Esophagus mucosa (tissue), 1 donor: ENCODE measurements around the gene MPPED1. TPM values are rescaled to one million over a fixed set of nuclear protein-coding genes. Genes with fewer than 3 reads are reported as not detected.

Experiments
- ATAC-seq: fragments of 200-7000 bp; cut with Tn5 transposase; one replicate; pipeline ENCODE4 v1.9.1; 2020
- total RNA-seq: library from RNA; stranded (reverse); gene quantifications from one replicate; pipeline ENCODE4 v1.2.4, GENCODE V29; 2023
- donor health status: DM: yes; HTN: yes; CAD: no.

The MPPED1 gene, protein sequence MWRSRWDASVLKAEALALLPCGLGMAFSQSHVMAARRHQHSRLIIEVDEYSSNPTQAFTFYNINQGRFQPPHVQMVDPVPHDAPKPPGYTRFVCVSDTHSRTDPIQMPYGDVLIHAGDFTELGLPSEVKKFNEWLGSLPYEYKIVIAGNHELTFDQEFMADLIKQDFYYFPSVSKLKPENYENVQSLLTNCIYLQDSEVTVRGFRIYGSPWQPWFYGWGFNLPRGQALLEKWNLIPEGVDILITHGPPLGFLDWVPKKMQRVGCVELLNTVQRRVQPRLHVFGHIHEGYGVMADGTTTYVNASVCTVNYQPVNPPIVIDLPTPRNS
- total RNA-seq, result not detected

DNA sequence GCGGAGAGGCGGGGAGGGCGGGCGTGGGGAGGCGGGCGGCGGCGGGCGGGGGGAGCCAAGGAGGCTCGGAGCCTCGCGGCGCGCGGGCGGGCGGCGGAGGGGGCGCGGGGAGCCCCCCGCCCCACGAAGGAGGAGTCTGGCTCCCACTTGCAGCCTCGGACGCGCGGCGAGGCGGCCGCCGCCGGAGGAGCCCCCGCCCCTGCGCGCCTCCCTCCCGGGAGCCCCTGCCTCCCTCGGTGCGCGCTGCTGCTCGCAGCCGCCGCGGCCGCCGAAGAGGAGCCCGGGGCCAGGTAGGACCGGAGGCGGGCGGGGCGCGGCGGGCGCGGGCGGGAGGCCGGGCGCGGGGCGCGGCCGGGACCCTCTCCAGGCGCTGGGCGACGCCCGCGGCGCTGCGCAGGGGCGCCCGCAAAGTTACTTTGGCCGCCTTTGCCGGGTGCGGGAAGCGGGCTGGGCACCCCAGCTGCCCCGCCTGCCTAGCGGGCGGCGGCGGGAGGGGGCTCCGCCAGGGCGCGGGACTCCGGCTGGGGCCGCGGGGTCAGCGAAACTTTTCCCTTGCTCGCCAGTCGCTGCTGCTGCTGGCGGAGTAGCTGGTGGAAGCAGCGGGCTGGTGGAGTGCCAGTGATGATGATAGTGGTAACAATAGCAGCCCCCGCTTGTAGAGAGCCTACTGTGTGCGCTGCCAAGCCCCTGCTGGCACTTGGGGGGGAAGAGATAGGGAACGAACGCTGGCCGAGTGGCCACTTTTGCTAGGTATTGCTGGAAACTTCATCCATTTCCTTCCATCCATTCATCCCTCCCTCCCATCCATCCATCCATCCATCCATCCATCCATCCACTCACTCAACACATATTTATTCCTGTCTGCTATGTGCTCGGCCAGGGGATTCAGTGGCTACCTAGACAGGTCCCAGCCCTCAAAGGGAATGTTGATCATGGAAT lies at the start of gene MPPED1:
Gene MPPED1, plus strand, starts transcription at position 146 of the 939 bp plus-strand sequence. CDS start 12,972 bp downstream, outside the sequence.
- ATAC-seq, result no peak

DNA sequence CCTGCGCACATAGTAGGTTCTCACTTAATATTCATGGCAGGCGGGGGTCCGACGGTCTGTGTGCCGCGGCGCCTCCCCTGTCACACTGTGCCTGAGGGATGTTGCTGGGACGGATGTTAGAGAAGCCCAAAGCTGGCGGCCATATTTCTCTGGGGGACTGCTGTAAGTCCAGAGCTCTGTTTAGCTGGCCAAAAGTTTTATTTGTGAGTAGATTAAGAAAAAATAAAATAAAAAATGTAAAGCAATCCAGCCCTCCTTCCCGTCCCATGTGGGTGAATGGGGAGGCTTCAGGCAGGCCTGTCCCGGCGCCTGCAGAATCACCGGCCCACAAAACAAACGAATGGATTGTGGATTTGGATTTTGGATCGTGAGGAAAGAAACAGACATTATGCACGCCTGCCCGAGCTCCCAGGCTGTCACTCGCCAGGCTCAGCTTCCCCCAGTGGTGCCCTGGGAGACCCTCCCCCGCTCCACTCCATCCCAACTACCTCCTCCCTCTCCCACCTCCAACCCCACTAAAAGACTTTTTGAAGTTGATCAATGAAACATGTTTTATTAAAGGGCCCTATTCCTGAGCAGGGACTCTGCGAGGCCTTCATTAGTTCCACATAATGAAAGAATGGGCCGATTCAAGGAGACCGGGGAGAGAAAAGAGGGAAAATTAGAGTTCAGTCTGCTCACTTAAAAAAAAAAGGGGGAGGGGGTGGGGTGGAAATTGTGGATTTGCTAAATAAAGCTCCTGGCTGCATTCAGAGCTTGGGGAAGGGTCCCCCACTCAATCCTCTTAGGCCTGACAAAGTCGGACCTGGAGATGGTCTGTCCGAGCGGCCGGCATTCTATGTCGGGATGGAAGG lies 48.3 kb upstream of the MPPED1 start:
- no peak for ATAC-seq

DNA sequence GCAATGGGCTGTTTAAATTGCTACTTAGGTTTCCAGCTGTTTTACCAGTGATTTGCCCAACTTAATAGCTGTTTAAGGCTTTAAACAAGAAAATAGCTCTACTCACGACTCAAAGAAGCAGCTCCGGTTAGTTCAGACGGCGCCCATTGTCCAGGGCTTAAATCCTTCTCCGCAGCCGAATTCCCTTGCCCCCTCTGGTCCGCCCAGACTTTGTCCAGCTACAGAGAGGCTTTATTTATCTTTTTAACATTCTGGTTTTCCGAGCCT lies 47.7 kb upstream of the MPPED1 start:
- ATAC-seq, result no peak

DNA sequence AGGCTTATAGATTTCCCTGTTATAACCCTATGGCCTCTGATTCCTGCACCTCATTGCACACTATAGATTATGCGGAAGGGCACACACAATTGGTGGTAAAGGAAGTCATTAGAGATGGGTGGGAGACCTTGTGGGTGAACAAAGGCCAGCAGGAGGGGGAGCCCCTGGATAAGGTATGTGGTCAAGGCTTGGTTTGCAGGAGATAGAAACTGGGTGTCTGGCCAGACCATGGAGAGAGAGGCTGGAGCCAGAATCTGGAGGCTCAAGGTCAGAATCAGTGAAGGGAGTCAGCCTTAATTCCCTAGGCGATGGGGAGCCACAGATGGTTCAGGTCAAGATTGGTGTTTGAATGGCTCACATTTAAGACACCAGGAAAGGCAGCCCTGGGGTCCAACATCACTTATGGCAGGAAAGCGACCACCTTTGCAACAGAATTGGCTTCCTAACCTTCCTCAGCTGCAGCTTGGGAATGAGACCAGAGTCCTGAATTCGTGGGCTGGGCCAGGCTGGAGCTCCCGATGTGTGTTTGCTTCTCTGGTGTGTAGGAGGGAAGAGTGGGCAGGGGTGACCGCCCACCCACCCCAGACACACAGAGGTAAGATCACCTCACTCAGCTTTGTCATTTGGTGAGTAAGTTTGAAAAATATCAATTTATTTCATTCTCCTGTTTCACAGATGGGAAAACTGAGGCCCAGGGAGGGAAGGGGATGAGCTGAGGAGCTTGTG lies 45.9 kb upstream of the MPPED1 start:
- no peak for ATAC-seq

DNA sequence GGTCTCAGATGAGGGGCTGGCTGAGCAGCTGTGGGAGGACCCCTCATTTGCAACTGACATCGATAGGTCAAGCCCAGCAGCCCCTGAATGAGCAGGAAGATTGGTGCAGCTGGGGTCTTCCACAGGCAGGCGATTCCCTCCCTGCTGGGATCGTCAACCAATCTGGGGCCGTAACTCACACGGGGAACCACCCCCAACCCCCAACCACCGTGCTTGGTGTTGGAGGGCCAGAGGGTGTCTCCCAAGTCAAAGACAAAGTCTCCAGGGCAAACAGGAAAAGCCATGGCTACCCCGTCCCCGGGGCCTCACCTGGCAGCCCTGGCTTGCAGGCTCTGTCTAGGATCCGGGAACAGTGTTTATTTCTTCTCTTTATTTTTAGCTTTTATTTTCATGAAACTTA lies 41.8 kb upstream of the MPPED1 start:
- no peak for ATAC-seq

DNA sequence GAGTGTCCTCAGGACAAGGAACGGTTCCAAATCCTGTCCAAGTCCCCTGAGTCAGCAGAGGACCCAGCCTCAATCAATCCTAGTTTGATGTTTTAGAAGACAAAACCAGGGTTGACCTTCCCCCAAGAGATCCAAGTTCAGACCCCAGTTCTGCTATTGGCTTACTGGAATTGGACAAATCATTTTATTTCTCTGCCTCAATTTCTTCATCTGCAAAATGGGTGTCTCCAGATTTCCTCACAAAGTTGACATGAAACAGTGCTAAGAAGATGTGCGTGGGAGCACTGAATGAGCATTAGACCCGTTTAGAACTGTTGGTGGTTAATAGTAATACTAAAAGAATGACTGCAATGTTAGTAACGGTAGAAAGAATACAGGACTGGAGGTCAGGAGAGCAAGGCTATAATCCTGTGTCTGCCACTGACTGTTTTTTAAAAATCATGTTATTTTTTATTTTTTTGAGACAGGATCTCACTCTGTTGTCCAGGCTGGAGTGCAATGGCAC lies 35.8 kb upstream of the MPPED1 start:
- ATAC-seq, result no peak

DNA sequence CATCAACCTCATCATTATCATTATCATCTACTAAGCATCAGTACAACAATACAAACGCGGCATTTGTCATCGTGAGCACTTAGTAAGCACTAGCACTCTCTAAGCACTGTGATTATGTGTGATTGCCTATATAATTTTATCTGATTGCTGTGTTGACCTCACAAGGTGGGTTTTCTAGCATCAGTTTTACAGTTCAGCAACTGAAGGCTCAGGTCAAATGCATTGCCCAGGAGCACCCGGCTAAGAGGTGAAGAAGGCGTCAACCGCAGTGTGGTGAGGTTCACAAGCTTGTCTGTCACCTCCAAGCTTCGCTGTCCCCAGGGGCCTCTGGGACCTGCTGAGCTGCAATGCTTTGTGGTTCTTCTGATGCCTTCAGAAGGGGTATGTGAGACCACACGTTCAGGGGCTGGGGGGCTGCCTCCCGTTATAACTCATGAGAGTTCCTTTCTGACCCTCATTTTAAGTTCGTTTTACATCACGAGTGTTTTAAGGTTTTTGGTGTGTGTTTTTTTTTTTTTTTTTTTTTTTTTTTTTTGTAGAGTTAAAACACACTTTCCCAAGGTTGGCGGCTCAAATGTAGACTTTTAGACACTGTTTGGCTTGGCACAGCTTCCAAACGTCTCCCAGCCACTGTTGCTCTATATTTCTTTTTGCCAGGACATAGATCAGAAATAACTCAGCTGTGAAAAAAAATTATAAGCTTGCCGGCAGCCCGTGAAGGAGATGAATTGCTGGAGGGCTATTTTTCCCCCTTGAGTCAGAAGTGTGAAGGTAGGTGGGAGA lies 34.9 kb upstream of the MPPED1 start:
- ATAC-seq, result no peak

DNA sequence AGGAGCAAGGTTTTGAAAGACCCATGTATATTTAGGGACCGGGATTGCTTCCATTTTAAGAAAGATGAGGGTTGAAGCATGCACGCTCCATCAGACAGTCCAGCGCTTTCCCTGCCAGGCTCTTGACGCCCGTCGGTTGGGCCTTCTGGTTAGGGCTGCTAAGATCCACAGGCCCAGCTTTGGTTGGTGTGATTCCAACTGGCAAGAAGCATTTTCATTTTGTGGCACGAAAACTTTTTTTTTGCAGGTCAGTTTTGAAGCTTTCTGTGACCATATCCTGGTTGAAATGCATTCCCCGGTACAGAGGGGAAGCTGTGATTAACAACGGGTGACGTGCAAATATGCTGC lies 34.3 kb upstream of the MPPED1 start:
- no peak for ATAC-seq

DNA sequence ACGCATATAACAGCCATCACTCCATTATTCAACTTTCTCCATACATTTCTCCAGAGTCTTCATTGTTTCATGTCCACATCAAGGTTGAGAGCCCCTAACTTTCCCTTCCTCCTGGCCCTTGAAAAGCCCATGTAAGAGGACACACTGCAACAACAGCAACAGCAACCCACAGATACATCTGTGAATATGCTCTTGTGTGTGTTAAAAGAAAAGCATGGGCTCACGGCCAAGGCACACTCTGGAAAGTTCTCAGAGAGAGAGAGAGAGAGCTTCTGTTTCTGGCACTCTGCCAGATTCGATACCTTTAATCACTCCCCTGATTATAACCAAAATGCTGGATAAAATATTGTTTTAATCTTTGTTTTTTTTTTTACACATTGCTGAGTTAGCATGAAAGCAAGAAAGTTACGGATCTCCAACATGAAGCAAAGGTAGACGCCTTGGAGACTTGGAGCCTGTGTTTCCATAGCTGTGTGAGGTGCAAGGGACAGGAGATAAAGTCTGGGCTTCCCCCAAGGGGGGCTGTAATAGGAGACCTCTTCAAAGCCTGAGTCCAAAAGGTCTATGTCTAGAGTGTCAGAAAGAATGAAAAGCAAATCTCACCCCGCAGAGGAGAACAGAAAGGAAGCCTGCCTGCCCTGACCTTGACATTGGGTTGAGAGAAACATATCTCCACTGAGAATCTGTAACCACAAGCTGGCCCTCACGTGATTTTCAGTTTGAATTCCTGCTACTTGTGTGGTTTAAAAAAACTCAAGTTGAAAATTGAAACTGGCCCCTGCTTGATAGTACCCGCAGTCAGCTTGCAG lies 33.7 kb upstream of the MPPED1 start:
- ATAC-seq, result no peak

DNA sequence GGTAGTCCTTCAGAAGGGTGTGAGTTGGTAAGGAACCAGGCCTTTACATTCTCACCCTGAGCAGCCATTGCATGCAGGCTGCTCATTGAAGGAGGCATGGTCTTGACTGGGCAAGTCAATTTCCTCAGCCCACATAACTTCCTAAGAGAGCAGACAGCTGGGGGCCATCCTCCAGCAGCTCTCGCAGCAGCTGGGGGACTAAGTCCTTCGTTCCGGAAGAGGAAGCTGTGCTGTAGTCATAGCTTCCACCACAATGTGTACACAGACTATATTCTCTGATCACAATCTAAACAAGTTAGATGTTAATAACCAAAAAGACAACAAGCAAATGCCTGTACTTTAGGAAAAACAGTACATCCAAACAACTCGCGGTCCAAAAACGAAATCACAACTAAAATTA lies 30.1 kb upstream of the MPPED1 start:
- ATAC-seq, result no peak

DNA sequence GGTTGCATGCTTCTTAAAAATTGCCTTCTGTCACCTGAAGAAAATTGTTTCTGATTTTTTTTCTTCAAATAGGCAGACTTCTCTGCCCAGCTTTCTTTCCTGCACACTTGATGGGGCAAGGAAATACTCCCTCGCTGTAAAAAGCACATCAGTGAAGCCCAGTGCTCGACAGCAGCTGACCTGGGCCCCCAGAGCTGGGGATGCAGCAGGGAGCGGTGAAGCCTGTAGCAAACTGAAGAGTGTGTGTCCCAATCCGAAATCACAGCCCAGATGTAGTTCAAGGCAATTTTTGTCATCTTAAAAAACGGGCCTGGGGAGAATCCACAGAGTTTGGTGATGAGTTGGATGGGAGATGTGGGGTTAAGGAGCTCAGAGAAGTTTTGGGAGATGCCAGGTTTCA lies 27.0 kb upstream of the MPPED1 start:
- ATAC-seq, result no peak

DNA sequence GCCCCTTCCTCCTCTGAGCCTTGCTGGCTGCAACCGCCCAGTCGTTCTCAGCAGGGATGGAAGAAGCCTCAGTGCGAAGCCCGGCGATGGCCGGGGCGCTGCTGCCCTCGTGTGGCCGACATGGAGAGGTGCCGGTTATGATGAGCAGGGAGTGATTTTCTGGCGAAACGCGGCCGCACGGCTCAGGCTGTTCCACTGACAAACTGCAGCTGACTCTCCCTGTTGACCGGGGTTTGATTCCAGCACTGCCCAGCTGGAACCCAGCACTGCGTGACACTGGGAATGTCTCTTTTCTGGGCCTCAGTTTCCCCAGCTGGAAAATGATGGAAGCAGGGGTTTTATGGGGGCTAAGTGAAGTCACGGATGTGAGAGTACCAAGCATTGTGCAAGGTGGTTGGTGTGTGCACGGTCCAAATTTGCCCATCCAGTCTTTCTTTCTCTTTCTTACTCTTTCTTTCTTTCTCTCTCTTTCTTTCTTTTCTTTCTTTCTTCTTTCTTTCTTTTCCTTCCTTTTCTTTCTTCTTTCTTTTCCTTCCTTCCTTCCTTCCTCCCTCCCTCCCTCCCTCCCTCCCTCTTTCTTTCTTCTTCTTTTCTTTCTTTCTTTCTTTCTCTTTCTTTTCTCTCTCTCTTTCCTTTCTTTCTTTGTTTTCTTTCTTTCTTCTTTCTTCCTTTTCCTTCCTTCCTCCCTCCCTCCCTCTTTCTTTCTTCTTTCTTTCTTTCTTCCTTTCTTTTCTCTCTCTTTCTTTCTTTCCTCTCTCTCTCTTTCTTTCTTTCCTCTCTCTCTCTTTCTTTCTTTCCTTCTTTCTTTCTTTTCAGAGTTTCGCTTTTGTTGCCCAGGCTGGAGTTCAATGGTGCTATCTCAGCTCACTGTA lies 25.8 kb upstream of the MPPED1 start:
- ATAC-seq, result peak; percentile 92

DNA sequence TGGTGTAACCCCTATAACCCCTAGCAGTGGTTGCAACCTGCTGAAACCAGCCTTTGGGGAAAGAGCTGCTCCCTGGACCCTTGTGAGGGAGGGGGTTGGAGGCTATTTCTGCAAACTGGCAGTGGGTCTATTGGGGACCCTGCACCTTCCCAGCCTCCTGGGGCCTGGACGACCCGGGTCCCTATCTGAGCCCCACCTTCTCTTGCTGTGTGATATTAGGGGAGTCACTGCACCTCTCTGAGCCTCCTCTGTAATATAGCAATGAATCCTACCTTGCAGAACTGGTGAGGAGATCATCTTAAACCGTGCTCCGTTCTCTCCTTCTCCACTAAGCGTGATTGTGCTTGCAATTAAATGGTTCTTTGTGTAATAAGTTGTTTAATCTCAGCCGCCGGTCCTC lies 24.0 kb upstream of the MPPED1 start:
- ATAC-seq, result no peak

DNA sequence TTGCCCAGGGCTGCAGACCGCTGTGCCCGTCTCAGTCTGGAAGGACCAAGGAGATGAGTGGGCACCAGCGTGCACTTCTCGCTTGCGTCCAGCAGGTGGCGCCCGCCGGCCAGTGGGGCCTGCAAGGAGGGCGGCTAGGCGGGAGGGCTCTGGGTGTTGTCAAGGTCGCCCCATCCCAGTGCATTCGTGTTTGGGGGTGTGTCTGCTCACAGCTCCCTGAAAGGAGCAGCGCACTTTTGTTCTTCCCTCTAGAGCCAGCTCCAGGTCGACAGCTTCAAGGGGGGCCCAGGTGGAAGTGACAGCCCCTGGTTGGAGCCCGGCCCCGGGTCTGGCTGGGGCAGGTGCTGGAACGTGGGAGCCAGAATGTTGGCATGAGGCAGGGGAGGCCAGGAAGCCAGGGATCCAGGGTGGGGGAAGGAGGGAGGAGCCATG lies 23.4 kb upstream of the MPPED1 start:
- peak; percentile 67 for ATAC-seq

DNA sequence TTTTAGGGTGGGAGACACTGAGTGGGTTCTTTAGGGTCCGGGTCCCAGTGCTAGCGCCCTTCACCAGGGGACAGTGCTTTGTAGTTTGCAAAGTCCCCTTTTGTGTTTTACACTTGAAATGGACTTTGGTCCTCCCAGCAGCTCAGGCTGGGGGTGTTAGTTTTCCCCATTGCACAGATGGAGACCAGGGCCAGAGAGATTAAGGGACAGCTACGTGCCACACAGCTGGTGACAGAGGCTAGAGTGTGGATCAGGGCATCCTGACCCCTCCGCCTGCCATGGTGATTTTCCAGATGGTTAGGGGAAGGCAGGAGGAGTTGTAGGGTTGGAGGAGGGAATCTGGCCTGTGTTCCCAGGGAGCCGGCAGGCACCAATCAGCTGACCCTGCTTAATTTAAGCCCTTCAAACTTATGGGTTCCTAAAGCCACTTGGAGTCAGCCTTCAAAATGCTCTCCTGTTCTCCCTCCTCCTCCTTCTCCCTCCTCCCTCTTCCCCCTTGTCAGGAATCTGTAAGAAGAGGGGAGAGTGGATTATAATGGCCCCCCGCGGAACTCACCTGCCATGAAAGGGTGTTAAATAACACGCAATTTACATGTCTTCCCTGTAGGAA lies 22.5 kb upstream of the MPPED1 start:
- ATAC-seq, result no peak

DNA sequence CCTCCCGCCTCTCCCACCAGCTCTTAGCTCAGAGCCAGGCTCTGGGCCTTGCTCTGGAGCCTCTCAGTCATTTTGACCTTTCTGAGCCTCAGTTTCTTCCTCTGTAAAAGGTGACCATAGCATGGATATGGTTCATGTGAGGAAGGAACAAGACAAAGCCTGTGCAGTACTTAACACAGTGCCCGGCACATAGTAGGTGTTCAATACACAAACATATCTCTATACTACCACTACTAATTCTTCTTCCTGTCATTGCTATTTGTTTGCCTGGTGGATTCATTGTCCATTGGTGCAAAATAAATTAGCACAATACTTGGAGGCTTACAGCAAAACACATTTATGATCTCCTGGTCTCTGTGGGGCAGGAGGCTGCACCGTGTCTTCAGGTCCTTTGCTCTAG lies 21.6 kb upstream of the MPPED1 start:
- no peak for ATAC-seq

DNA sequence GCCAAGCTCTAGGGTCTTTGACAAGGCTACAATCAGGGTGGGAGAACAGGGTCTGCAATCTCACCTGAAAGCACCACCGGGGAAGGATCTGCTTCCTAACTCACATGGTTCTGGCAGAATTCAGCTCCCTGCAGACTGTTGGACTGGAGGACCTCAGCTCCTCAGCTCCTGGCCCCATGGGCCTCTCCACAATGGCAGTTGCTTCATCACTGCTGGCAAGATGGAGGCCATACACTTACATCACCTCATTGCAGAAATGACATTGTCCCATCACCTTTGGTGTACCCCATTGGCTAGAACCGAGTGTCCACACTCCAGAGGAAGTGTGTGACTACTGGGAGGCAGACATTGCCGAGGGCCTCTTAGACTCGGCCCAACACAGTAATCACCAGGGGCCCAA lies 20.9 kb upstream of the MPPED1 start:
- ATAC-seq, result no peak

DNA sequence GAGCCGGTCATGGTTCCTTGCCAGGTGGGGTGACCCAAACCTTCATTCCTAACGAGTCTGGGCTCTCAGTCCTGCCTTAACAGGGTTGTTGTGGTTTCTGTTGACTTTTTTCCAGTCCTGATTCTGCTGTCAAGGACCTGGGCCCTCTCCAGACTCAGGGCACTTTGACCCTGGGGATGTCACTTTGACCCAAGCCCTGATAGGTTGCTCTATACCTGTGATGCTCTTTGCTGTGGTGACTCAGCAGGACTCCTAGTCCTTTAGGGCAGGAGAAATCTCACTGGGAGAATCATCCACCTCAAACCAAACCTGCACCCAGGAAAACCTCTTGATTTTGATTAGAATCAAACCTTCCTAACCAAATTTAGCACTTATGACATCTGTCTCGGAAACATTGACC lies 20.5 kb upstream of the MPPED1 start:
- no peak for ATAC-seq

DNA sequence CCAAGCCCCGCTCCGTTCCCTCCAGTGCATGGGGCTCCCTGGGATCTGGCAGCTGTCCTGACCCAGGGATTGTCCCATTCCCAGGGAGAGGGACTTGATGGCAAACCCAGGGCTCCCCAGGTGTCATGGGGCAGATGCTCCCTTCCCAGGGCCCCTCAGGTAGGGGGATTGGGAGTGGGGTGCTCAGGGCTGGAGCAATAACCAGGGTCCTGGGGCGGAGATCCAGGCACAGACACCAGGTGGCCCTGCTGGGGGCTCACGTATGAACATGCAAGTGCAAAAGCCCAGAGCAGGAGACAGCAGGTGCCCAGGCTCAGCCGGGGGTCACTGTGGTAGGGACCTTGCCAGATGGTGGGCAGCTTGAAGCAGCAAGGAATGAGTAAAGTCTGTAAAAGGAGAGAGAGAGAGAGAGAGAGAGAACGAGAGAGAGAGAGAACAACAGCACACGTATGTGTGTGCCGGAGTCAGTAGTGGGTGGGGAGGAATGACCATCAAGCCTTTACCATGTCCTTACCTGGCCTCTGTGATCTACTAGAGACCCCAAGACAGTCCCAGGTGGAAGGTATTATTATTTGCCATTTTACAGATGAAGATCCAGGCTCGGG lies 19.3 kb upstream of the MPPED1 start:
- no peak for ATAC-seq
